NCI-H2081 (cell line): ENCODE data around the gene SEC24A.
"Not testable (repeated sequence)": the region's sequence is repeated elsewhere in the genome, so short reads cannot be mapped to it uniquely, and the experiment has no call there.

Experiments used
- DNase-seq, 2 experiments: peaks; one replicate each; lab custom pipeline; 2025; lab: John Stamatoyannopoulos, UW

The SEC24A gene

DNA sequence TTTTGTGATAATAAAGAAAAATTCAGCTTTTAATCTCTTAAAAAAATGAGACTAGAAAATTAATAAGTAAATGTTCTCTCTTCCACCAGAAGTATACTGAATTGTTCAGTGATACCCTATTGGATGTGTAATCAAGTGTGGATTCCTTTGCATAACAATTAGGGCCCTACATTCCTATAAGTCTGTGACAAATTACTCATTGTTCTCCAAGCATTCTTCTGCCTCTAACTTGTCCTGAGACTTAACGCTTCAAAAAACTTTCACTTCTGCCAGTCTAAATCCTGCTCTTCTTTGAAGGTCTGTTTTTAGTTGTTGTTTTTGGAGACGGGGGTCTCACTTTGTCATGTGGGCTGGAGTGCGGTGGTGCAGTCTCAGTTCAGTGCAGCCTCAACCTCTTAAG lies 100.8 kb downstream of the SEC24A start:
- DNase-seq = no peak

DNA sequence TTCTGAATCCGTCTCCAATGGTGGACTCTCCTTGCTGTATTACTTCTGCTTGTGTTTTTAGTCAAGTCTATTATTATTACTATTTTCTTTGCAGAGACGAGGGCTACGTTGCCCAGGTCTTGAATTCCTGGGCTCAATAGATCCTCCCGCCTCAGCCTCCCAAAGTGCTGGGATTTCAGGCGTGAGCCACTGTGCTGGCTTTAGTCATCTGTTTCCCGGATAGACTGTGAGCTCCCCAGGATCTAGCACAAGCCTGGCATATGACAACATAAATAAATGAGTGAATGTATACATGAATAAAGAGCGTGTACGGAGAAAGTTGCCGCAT lies 109.6 kb downstream of the SEC24A start:
- DNase-seq = no peak

DNA sequence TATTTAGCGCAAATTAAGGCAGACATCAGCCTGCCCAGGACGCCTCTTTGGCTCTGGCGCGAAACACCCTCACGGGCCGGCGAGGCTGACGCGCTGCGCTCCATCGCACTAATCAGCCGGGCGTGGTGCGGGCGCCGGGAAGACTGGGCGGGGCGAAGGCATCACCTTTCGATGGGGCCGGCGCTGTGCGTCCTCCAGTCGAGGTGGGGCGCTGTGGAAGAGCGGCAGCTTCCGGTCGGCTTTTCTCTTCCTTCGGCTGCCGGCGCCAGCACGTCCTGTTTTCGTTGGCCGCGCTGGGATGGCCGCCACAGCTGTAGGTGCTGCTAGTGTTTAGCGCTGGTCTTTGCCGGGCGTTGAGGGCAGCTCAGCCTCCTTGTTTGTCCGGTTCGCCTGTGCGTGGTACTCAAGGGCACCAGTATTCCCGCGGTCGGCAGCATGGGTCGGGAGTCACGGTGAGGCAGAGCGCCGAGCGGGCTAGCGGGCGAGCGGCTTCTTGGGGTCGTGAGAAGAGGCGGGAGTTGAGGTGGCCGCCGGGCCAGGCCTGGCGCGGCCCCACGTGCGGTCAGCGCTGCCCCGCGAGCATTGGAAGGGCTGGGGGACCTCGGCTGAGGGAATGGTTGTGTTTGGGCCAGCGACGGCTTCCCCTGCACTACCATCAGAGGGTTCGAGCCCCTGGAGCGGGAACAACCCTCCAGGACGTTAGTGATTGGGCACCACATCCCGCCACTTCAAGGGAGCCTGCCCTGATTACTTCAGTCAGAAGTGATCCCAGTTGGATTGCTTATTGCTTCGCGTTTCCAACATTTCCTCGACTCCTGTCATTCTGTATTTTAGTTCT lies 110.1 kb downstream of the SEC24A start, which contains the start of gene DDX46:
Gene DDX46, plus strand, starts transcription at position 276 of the 838 bp plus-strand sequence. Its CDS starts 160 bp downstream, at position 436.
- peak; percentile 89 to 92 for DNase-seq

DNA sequence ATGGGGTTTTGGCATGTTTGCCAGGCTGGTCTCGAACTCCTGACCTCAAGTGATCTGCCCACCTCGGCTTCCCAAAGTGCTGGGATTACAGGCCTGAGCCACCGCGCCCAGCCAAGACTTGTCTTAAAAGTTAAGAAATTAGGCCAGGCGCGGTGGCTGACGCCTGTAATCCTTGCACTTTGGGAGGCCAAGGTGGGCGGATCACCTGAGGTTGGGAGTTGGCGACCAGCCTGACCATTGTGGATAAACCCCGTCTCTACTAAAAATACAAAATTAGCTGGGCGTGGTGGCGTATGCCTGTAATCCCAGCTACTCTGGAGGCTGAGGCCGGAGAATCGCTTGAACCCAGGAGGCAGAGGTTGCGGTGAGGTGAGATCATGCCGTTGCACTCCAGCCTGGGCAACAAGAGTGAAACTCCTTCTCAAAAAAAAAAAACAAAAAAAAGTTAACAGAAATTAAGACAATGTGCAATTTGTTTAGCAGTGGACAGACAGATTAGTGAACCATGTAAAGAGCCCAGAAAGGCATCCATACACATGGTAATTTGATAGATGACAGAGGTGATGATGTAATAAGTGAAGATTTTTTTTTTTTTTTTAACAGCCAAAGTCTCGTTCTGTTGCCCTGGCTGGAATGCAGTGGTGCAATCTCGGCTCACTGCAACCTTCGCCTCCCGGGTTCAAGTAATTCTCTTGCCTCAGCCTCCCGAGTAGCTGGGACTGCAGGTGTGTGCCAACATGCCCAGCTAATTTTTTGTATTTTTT lies 119.1 kb downstream of the SEC24A start:
- not testable (repeated sequence) for DNase-seq

DNA sequence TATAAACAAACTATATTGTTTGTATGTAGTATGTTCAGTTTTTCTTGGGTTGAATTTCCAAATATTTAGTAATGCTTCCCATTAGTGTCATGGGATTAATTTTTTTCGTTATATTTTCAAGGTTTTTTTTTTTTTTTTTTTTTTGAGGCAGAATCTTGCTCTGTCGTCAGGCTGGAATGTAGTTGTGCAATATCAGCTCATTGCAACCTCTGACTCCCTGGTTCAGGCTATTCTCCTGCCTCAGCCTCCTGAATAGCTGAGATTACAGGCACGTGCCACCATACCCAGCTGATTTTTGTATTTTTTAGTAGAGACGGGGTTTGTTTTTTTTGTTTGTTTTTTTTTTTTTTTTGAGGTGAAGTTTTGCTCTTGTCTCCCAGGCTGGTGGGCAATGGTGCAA lies 120.6 kb downstream of the SEC24A start:
- DNase-seq = no peak

DNA sequence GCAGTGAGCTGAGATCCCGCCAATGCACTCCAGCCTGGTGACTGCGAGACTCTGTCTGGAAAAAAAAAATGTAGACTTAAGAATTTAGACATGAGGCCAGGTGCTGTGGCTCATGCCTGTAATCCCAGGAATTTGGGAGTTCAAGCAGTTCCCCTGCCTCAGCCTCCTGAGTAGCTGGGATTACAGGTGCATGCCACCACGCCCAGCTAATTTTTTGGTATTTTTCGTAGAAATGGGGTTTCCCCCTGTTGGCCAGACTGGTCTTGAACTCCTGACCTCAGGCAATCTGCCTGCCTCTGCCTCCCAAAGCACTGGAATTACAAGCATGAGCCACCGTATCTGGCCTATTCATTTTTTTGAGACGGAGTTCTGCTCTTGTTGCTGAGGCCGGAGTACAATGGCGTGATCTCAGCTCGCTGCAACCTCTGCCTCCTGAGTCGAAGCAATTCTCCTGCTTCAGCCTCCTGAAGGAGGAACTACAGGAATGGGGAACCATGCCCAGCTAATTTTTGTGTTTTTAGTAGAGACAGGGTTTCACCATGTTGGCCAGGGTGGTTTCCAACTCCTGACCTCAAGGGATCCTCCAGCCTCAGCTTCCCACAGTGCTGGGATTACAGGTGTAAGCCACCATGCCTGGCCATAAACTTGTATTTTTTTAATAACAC lies 124.0 kb downstream of the SEC24A start:
- DNase-seq = no peak

DNA sequence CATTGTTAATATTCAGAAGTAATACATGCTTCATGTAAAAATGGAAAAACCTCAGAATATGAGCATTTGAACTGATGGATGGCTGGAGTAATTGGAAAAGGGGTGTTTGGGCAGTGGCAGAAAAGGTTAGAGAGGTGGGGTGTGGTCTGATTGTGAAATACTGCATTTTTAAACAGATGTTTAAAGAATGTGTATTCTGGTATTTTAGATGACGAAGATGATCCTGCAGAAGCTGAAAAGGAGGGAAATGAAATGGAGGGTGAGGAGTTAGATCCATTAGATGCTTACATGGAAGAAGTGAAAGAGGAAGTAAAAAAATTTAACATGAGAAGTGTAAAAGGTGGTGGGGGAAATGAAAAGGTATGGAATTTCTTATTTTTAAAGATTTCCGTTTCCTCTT lies 128.8 kb downstream of the SEC24A start:
- DNase-seq = no peak
